Activated T-helper 1 cell treated with Interleukin-2 at 50 U/mL for 16 hours (primary cell): Measurements from ENCODE around the gene WDR41.
"Not testable (repeated sequence)": the region's sequence is repeated elsewhere in the genome, so short reads cannot be mapped to it uniquely, and the experiment has no call there.

ENCODE experiments used
- DNase-seq: peaks from one replicate; pipeline ENCODE4 v3.0.0-alpha.2; 2020; ENCODE audit warnings: low read depth

Gene WDR41, protein sequence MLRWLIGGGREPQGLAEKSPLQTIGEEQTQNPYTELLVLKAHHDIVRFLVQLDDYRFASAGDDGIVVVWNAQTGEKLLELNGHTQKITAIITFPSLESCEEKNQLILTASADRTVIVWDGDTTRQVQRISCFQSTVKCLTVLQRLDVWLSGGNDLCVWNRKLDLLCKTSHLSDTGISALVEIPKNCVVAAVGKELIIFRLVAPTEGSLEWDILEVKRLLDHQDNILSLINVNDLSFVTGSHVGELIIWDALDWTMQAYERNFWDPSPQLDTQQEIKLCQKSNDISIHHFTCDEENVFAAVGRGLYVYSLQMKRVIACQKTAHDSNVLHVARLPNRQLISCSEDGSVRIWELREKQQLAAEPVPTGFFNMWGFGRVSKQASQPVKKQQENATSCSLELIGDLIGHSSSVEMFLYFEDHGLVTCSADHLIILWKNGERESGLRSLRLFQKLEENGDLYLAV

GRCh38 chr5:77491783-77492652, at the start of gene WDR41:
WDR41 (minus strand) TSS chr5:77492316; CDS start chr5:77492220, 96 bp downstream.
- DNase-seq, result peak; percentile 76

GRCh38 chr5:77531297-77531696, 39.2 kb upstream of the WDR41 start:
- no peak for DNase-seq

GRCh38 chr5:77518304-77518703, 26.2 kb upstream of the WDR41 start:
- no peak for DNase-seq

GRCh38 chr5:77514457-77514856, 22.3 kb upstream of the WDR41 start:
- DNase-seq, result no peak

- DNase-seq, result no peak
Measured at GRCh38 chr5:77513321-77513720, 21.2 kb upstream of the WDR41 start.

GRCh38 chr5:77501132-77501531, 9.0 kb upstream of the WDR41 start:
- not testable (repeated sequence) for DNase-seq

GRCh38 chr5:77499973-77500372, 7.9 kb upstream of the WDR41 start:
- DNase-seq, result no peak

DNA sequence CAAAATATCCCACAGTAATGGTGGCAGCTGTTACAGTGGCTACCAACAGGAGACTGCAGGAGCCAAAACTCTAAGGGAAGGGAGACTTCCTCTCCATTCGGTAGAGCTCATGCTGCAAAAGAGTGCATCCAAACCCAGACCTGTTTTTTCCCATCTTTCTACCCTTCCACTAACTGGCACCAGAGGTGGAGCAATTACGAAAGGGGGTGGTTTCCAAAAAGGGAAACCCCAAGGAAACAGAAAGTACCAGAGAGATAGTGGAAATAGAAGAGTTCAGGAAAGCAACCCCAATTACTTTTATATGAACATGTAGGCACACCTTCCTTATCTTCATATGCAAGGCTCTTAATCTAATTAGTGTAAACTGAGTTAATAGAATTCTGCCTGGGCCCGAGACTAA, 7.3 kb upstream of the WDR41 start:
- no peak for DNase-seq

- DNase-seq, result no peak
Measured at GRCh38 chr5:77498952-77499351, 6.8 kb upstream of the WDR41 start.

GRCh38 chr5:77494935-77495334, 2.8 kb upstream of the WDR41 start:
- no peak for DNase-seq

- no peak for DNase-seq
Measured at GRCh38 chr5:77492653-77493000, 511 bp upstream of the WDR41 start.

DNA sequence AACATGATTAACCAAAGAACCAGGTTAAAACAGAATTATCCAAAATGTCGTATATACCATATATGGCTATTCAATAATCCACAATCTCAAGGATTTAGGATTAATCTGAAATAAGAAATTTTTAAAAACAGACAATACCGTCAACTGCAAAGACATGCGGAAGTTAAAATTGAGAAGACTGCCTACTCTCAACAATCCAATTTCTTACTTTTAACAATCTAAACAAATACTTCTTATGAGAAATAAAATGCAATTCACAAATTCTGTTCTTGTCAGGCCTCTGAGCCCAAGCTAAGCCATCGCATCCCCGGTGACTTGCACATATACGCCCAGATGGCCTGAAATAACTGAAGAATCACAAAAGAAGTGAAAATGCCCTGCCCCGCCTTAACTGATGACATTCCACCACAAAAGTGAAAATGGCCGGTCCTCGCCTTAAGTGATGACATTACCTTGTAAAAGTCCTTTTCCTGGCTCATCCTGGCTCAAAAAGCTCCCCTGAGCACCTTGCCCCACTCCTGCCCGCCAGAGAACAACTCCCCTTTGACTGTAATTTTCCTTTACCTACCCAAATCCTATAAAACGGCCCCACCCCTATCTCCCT, 1.3 kb downstream of the WDR41 start:
- DNase-seq, result not testable (repeated sequence)

- DNase-seq, result no peak
Measured at GRCh38 chr5:77486344-77486962, 5.7 kb downstream of the WDR41 start.

DNA sequence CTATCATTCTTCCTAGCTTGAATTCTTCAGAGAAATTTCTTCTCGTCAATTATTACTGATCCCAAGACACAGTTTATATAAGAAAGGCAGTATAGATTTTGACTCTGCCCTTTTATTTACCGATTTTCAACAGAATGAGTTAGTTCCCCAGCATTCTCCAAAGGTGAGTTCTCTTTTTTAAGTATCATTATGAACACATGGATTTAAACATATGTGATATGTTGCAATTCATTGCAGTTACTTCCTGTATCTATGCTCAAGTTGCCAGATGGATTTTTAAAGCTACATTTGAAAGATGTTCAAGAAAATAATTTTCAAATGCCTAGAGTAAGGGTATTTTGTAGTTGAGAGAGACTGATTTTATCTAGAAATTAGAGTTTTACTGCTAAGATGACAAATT, 8.4 kb downstream of the WDR41 start:
- no peak for DNase-seq

GRCh38 chr5:77475041-77475440, 17.1 kb downstream of the WDR41 start:
- not testable (repeated sequence) for DNase-seq

DNA sequence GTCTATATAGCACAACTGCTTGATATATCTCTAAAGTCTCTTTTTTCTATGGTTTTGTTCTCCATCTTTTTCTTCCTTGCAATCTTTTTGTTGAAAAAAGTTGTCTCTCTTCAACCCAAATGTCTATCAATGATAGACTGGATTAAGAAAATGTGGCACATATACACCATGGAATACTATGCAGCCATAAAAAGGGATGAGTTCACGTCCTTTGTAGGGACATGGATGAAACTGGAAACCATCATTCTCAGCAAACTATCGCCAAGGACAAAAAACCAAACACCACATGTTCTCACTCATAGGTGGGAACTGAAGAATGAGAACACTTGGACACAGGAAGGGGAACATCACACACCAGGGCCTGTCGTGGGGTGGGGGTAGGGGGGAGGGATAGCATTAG, 23.2 kb downstream of the WDR41 start:
- not testable (repeated sequence) for DNase-seq

DNA sequence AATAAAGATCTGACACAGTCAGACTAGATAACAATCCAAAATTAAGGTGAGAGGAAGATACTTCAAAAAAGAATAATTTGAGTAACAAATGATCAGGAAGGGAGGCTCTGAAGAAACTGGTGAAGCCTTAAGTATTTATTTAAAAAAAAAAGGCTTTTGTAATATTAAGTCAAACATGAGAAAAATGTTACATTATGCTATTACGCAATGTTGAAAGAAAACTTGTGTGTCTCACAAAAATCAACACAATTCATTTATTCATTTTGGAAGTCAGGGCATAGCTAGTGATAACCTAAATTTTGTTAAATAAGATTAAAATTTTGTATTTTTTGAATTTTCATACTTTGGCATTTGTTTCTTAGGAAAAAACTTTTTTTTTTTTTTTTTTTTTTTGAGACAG, 28.2 kb downstream of the WDR41 start:
- no peak for DNase-seq

GRCh38 chr5:77461287-77461686, 30.8 kb downstream of the WDR41 start:
- DNase-seq, result no peak

- DNase-seq, result no peak
Measured at GRCh38 chr5:77454123-77454522, 38.0 kb downstream of the WDR41 start.

- DNase-seq, result no peak
Measured at GRCh38 chr5:77452351-77452750, 39.8 kb downstream of the WDR41 start.

GRCh38 chr5:77449981-77450380, 42.1 kb downstream of the WDR41 start:
- DNase-seq, result no peak

- no peak for DNase-seq
Measured at GRCh38 chr5:77449277-77449676, 42.8 kb downstream of the WDR41 start.
